ENCODE measurements around the gene PPP1R13B.
A peak's percentile ranks its signal among the peaks of the same experiment; 100 is the strongest.

The PPP1R13B gene

DNA sequence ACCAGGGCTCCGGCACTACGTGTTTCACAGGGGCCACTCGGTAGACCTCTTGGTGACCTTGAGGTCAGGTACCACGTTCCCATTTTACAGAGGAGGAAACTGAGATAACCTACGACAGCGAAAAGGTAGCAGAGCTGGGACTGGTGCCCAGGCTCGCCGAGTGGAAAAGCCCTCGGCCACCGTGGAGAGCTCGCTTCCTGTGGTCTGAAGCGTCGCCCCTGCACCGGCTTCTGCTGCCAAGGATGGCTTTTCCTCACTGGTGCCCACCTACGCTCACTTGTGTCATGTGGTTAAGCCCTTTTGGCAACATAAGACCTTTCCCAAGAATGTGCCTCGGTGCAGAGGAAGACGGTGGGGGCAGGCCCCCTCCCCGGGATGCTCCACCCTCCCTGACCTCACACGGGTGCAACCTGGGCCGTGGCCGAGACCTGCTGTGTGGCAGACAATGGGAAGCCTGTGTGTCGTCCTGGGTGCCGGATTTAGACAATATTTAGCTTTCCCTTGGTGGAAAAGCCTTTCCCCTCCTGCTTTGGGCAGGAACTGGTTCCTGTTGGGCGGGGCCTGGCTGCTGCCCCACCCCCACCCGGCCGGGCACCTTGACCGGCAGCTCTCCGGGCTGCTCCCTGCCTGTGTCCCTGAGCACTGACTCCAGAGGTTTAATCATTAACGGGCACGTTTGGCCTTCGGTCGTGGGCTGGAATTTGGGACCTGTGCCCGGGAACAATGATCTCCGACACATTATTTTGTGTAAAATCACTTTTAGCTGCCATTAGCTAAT is 32.4 kb upstream of the PPP1R13B start:
- DNase-seq: no peak

DNA sequence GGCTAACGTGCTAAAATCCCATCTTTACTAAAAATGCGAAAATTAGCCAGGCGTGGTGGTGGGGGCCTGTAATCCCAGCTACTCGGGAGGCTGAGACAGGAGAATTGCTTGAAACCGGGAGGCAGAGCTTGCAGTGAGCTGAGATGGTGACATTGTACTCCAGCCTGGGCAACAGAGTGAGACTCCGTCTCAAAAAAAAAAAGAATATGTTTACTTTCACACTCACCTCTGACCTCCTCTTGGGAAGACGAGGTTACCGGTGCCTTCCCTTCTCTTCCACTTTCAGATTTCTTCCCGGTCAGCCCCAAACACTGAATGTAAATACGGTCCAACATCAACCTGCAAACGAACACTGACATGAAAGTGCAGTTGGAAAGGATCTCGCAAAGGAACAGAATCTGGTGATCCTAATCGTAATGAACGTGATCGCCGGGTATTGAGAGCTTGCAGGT is 31.8 kb upstream of the PPP1R13B start:
- no peak for DNase-seq

DNA sequence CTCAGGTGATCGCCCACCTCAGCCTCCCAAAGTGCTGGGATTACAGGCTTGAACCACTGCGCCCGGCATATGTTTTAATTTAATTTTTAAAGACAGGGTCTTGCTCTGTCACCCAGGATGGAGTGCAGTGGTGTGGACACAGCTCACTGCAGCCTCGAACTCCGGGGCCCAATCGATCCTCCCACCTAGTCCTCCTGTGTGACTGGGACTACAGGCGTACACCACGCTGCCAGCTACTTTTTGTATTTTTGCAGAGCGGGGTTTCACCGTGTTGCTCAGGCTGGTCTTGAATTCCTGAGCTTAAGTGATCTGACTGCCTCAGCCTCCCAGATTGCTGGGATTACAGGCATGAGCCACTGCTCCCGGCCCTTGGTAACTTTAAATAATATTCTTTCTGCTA is 30.8 kb upstream of the PPP1R13B start:
- DNase-seq: no peak

DNA sequence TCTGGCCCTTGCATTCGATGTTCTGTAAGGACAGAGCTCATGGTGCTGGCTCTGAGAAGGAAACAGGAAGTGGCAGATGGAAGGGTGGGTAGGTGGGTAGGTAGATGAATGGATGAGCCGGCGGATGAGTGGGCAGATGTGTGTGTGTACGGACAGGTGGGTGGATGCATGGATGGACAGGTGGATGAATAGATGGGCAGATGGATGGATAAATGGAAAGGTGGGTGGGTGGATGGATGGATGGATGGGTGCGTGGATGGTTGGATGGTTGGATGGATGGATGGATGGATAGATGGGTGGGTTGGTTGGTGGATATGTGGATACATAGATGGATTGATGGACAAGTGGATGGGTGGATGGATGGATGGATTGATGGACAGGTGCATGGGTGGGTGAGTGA is 27.6 kb upstream of the PPP1R13B start:
- no peak for DNase-seq

DNA sequence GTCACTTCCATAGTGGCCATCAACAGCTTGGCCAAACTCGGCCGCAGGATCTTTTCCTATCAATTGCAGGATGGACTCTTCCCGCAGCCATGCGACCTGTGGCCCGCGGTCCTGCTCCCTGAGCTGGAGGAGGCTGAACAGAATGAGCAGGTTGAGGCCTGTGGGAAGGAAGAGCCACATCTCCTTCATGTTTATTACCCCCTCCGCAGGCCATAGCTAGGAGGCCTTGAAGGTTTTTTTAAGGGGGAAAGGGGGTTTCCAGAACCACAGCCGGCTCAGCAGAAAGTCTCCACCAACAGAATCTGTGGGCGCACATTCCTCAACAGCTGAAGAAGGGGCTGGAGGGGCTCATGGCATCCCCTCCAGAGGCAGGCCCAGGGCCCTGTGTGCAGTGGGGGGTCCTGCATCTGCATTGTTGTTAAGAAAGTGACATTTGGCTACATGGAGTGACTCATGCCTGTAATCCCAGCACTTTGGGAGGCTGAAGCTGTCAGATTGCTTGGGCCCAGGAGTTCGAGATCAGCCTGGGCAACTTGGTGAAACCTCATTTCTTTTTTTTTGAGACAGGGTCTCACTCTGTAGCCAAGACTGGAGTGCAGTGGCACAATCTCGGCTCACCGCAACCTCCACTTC is 25.2 kb upstream of the PPP1R13B start:
- DNase-seq: no peak

DNA sequence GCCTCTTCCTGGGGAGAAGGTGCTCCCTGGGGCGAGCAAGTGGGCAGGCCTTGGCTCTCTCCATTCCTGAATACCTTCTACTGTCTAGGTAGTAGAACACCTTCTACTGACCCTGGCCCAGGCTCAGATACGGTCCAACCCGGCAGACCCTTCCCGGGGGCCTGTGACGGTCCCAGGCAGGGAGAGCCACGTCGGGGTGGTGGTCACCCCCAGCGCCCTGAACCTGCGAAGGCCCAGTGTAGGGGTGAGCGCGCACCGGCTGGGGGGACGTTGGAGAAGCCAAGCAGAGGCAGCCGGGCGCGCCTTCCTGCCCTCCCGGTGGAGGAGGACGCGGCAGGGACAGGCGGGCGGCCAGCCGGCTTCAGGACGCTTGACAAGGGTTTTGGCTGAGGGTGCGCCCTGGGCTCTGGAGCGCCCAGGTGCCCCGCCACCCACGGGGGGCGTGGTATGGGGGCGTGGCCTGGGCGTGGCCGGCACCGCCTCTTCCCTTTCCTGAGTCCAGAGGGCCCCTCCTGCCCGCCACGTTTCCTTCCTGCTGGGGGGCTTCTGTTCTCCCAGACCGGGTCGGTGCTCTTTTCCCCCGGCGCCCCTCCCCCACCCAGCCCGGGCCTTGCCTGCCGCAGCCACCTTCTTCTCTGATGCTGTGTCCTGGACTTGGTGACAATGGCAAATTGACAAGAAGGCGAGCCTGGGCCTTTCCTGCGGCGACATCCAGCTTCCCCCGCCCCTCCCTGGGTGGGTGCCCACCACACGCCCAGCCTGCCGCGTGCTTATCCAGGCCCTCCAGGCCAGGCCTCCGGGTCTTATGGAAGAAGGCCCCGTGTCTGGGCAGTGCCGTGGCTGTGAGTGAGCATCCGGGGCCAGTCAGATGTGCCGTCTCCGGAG is 24.5 kb upstream of the PPP1R13B start:
- no peak for DNase-seq

DNA sequence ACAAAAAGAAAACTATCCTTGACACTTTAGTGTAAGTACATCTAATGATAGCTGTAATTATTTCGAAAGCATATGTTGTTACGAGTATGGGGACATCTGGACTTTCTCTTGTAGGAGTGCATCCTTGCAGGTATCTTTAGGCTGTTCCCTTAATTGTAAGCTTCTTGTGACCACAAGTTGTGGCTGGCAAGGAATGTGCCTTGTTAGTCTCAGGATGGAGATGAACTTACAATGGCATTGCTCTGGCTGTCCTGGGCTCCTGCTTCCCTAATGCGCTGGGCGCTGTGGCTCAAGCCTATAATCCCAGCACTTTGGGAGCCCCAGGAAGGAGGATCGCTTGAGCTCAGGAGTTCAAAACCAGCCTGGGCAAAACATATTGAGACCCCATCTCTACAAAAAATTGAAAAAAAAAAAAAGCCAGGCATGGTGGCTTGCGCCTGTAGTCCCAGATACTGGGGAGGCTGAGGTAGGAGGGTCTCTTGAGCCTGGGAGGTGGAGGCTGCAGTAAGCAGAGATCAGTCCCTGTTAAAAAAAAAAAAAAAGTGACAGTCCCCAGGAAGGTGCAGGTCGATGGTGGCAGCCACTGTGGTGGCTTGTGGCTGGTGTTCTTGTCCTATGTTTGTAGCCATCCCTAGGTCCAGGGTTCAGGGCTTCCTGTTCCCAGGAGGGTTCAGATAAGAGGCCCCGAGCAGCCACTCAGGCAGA is 23.7 kb upstream of the PPP1R13B start:
- DNase-seq: no peak

DNA sequence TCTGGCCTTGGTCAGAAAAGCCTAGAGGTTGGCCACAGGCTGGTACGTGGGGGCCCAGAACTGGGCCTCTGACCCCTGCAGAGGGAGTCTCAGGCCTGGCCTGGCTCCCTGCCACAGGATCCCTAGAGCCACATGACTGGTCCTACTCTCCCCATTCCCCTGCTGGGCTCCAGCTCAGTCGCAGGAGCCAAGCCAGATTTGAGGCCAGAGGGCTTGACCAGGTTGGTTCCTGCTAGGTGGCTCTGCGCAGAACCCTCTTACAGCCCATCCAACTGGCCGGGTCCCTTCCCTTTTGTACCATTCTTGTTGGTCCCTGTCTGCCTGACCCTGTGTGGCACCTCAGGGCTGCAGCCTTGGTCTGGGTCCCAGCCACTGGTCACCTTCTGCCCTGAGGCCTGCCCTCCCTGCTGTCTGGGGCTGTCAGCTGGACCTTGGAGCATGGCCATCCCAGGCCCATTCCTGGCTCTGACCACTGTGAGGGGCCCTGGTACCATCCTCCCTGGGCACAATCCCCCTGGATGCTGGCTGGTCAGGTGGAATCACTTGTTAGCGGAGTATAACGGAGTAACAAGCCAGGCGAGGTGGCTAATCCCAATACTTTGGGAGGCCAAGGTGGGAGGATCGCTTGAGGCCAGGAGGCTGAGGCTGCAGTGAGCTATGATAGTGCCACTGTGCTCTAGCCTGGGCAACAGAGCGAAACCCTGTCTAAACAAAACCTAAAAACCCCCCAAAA is 22.9 kb upstream of the PPP1R13B start:
- no peak for DNase-seq

DNA sequence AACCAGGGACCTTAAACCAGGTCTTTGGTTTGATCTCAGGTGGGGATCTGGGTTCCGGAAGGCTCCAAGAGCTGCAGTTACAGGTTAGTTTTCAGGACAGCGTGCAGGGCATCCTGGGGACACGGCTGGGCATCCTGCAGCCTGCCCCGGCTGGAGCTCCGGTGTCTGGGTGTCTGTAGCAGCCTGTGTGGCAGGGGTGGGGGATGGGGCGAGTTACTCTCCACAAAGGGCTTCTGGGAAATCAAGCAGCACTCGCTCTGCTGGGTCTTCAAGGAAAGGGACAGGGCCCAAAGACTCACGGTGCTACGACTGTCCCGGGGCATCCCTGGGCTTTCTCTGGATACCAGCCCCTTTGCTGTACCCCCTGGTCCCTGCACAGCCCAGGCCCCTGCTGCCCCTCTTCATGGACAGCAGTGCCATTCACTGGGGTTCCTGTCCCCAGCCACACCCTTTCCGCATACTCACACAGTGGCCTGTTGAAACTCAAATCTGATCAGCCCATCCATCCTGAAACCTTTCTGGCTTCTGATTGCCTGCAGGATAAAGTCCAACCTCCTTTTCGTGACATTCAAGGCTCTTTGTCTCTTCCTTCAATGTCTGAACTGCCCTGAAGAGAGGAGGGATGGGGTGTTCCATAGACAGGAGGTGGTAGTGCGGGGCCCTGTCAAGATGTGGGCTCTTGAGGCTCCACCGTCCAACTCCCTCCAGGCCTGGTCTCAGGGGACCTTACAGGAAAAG is 22.2 kb upstream of the PPP1R13B start:
- DNase-seq: no peak

DNA sequence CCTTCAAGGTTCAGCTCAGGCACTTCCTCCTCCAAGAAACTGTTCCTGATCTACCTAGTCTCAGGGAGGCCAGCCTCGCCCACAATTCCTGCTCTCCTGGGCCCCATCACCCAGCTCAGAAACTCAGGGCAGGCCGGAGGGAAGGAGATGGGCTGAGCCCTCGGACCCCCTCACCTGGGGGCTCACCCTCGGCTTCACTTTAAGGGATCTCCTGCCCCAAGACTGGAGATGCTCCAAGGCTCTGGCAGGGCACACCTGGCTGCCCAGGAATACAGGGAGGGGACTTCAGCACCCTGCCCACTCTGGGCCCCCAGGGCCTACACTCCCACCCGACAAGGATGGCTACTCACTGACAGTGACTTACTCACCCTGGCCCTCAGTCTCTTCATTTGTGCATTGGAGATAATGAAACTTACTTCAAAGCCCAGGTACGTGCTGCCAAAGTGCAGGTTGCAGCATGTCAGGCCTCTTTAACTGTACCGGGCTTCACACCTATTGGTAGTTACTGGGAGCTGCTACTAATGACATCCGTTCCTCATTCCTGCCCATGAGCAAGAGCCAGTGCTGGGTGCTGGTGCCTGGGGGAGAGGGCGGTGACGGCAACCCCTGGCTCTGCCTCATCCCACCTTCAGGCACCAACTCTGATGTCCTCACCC is 21.0 kb upstream of the PPP1R13B start:
- DNase-seq: peak; percentile 52

DNA sequence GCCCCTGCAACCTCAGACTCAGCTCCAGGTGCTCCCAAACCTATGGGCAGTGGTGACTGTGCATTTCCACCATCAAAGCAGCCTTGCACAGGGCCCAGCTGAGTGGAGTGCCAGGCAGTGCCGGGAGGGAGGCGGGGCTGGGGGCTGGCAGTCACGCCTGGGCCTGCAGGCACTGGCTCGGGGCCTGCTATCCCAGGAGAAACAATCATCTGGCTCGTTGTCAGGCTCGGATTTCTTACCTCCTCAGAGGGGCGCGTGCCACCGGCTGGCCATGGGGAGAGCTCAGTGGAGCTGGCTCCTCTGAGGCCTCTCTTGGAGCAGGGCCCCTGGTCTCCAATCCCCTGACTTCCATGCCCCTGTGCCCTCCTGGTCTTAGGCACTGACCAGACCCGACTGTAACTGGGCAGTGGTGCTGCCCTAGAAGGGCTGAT is 20.2 kb upstream of the PPP1R13B start:
- DNase-seq: peak; percentile 71

DNA sequence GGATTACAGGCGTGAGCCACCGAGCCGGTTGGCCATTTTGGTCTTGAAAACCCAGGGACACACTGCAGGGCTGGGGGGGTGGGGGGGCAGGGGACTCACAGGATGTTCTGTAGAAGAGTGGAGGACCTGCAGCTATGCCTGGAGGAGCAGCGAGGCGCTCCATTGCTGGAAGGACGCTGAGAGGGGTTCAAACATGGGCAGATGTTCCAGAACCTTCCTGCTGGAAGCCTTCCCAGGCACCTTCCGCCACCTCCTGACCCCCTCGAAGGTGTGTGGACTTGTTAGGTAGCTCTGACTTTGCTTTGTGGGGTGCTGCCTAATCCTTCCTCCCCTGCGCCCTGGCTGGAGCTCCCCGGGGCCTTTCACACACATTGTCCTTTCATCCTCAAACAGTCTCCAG is 19.6 kb upstream of the PPP1R13B start:
- DNase-seq: no peak

DNA sequence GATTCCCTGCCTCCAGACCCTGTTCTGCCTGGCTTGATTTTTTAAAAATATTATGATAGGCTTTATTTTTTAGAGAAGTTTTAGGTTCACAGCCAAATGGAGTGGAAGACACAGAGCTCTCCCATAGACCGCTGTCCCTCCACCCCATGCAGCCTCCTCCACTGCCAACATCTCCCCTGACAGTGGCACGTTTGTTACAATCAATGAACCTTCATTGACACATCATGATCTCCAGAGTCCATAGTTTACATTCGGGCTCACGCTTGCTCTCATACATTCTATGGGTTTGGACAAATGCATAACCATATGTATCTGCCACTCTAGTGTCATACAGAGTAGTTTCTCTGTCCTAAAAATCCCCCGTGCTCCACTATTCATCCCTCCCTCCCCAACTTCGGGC is 15.9 kb upstream of the PPP1R13B start:
- no peak for DNase-seq

DNA sequence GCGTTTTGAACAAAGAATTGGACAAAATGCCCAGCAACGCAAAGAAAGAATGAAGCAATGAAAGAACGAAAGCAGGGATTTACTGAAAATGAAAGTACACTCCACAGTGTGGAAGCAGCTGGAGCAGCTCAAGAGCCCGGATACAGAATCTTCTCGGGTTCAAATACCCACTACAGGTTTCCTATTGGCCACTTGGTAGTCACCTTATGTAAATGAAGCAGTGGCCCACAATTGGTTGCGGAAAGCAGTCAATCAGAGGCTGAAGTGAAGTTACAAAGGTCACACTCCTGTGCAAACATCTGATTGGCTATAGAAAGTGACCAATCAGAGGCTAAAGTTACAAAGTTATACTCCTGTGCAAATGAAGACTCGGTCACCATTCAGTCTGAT is 15.0 kb upstream of the PPP1R13B start:
- DNase-seq: no peak

DNA sequence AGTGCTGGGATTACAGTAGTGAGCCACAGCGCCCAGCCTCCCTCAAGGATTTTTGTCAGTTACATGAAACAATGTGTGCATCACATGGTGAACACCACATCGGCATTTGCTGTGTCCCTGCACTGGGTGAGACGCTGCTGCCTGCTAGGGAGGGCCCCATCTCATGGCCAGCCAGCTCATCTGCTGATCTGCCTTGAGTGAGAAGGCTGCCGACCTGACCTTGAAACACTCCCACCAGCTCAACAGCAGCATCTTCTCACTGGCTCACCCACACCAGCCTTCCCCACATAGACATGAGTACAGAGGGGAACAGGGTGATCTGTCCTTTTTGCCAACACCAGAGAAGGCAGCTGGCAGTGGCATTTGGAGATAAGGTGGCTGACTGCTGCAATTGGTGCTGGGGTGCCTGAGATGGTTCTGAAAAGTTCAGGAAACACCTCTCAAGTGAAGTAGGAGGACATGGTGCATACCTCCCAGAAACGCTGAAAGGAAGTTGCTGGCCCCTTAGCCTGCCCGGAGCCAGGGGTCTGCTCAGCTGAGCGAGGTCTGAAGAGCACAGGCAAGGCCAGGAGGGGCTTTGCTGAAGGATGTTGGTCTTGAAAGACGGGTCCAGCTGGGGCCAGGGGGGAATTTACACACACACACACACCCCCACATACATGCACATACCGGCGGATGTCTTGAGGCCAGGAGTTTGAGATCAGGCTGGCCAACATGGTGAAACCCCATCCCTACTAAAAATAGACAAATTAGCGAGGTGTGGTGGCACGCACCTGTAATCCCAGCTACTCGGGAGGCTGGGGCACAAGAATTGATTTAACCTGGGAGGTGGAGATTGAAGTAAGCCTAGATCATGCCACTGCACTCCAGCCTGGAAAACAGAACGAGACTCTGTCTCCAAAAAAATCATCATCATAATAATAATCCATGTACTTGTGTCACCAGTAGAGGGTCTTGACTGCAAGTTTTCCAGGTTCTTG is 14.3 kb upstream of the PPP1R13B start:
- DNase-seq: no peak

DNA sequence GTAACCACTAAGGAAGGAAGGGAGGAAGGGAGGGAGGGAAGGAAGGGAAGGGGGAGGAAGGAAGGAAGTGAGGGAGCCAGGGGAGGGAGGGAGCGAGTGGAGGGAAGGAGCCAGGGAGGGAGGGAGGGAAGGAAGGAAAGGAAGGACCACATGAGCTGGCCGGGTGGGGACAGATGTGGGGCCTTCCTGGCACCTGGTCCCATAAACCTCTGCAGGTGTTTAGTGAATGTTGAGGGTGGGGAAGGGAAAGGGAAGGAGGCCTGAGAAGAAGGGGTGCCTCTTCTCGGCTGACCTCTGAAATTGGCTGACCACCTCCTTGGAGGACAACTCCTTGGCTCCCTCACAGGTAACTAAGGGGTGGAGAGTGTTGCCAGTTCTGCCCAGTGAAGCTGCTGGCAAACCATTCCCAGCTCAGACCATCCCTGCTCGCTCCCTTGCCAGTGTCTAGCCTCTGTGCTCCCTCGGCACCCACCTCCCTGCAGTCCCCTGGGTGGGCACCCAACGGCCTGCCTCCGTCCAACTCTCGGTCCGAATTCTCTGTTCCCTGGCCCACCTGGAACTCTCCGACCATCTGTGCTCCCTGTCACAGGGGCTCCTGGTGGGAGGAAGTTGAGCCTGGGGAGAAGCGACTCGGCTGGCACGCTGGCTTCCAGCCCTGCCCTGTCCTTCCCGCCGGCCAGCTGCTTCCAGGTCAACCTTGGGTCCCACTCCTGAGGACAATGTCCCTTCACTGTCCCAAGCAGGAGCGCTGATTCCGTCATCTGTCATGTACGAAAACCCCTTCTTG is 12.2 kb upstream of the PPP1R13B start:
- DNase-seq: no peak

DNA sequence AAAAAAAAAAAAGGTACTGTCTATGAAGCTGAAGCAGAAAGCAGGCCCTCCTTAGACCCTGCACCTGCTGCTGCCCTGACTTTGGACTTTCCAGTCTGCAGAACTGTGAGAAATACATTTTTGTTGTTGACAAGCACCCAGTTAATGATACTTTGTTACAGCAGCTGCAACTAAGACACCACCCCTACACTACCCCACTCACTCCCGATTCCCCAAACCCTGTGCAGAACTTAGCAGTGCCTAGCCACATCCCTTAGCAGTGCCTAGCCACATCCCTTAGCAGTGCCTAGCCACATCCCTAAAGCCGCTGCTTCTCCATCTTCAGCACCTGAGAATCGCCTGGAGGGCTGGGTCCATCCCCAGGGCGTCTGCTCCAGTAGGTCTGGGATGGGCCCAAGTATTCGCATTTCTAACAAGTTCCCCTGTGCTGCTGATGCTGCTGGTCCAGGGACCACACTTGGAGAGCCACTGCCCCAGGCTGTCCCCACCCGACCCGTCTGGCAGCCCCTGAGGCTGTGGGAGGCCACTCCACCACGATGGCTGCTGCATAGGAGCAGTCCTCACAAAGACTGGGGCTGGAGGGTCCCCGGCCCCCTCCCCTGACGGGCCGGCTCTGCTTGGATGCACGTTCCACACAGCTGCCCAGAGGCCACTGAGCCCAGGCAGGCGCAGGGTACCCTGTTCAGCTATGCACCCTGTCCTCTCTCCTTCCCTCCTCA is 10.8 kb upstream of the PPP1R13B start:
- DNase-seq: no peak

DNA sequence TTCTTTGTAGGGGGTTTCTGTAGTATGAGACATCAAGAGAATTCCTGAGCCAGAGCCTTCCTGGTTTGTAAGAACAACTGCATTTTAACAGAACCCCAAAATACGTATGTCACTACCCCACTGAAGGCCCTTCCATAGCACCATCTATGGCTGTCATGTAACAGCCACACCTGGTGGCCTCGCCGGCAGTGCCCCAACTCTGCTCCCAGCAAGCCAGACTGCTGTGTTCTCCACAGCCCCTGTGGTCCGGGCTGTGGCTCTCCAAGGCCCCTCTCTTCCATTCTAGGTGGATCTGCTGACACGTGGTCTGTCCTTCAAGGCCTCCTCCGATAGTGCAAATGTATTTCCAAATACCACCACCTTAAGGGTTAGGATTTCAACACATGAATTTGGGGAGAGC is 9.9 kb upstream of the PPP1R13B start:
- no peak for DNase-seq

Measured in NCI-H1105 treated with DMSO at 0.1 percent for 48 hours (cell line).